B cell (primary cell): ENCODE results near the gene TARS1. TPM values are rescaled to one million over a fixed set of nuclear protein-coding genes. Genes with fewer than 3 reads are reported as not detected.

ENCODE experiments used
- ATAC-seq: fragments of 200-7000 bp; cut with Tn5 transposase; one replicate; pipeline ENCODE4 v1.10.0; 2021; ENCODE audit warnings: low read depth, mild to moderate bottlenecking, moderate number of reproducible peaks, moderate library complexity
- CTCF ChIA-PET: fragments of 350-600 bp; sonication (Branson Sonifier 250); formaldehyde crosslinking; loops from one replicate; lab custom pipeline; 2021; ENCODE audit warnings: antibody characterized with exemption, inconsistent platforms; lab: Charles Lee
- POLR2A ChIA-PET: fragments of 350-600 bp; sonication (Branson Sonifier 250); formaldehyde crosslinking; loops from one replicate; lab custom pipeline; 2021; ENCODE audit warnings: antibody characterized with exemption; lab: Charles Lee
- DNase-seq: peaks from one replicate; pipeline ENCODE4 v3.0.0; 2013
- H2AFZ ChIP-seq: 2 replicates; pipeline ENCODE4 v1.6.1; 2012; ENCODE audit warnings: mild to moderate bottlenecking, low read depth, low read length; ENCODE audit not compliant: insufficient read depth, poor library complexity, severe bottlenecking
- H3K27ac ChIP-seq, 2 donors: 1 replicate in 1 of 2; 2 replicates in 1 of 2; pipeline ENCODE4 v1.5.1; 2012 to 2013; ENCODE audit warnings: low read length in 2 of 2, mild to moderate bottlenecking in 2 of 2, moderate library complexity in 1 of 2
- H3K27me3 ChIP-seq, 4 experiments: fragments of 200-600 bp in 1 of 4; sonication (generic) in 1 of 4; replicated peaks in 1 of 4; 1 replicate in 2 of 4; 2 replicates in 2 of 4; pipeline versions ENCODE4 v1.6.1 to v1.7.0; 2013 to 2016; ENCODE audit warnings: low read length in 3 of 4, mild to moderate bottlenecking in 2 of 4, mixed read lengths in 1 of 4, moderate library complexity in 1 of 4; ENCODE audit not compliant: insufficient read depth in 4 of 4, control insufficient read depth in 3 of 4; ENCODE audit errors: control extremely low read depth in 1 of 4
- H3K36me3 ChIP-seq, 2 experiments: replicated peaks in 1 of 2; 1 replicate in 1 of 2; 2 replicates in 1 of 2; pipeline versions ENCODE4 v1.6.1 to v1.7.1; 2013; ENCODE audit warnings: low read length in 1 of 2; ENCODE audit not compliant: insufficient read depth in 2 of 2, control insufficient read depth in 1 of 2; ENCODE audit errors: control extremely low read depth in 1 of 2, extremely low read depth in 1 of 2
- H3K4me1 ChIP-seq, 2 donors: fragments of 200-600 bp in 1 of 2; sonication (generic) in 1 of 2; 1 replicate in 1 of 2; 2 replicates in 1 of 2; pipeline versions ENCODE4 v1.5.1 to v1.6.1; 2013 to 2017; ENCODE audit warnings: low read length in 2 of 2; ENCODE audit not compliant: control insufficient read depth in 2 of 2, insufficient read depth in 2 of 2
- H3K4me2 ChIP-seq: replicated peaks from 2 replicates; pipeline ENCODE3; 2012; ENCODE audit warnings: mild to moderate bottlenecking, low read depth, low read length; ENCODE audit not compliant: poor library complexity, severe bottlenecking
- H3K4me3 ChIP-seq, 5 experiments: fragments of 200-600 bp in 1 of 5; sonication (generic) in 1 of 5; 1 replicate in 3 of 5; 2 replicates in 2 of 5; pipeline versions ENCODE4 v1.5.1 to v1.7.0; 2011 to 2016; ENCODE audit warnings: low read length in 4 of 5, mild to moderate bottlenecking in 4 of 5, low read depth in 2 of 5, control low read depth in 1 of 5, moderate library complexity in 1 of 5; ENCODE audit not compliant: insufficient read depth in 1 of 5; ENCODE audit errors: control extremely low read depth in 1 of 5, extremely low read depth in 1 of 5
- H3K79me2 ChIP-seq: fragments of 200-600 bp; sonication (generic); one replicate; pipeline ENCODE4 v1.6.0; 2016; ENCODE audit warnings: low read length; ENCODE audit not compliant: control insufficient read depth, insufficient read depth
- H3K9ac ChIP-seq: fragments of 200-600 bp; sonication (generic); 2 replicates; pipeline ENCODE4 v1.6.1; 2017; ENCODE audit warnings: mild to moderate bottlenecking, low read length, moderate library complexity
- H3K9me3 ChIP-seq, 3 donors: one replicate each; pipeline versions ENCODE4 v1.6.1 to v1.7.1; 2013; ENCODE audit warnings: low read length in 2 of 3; ENCODE audit not compliant: control insufficient read depth in 2 of 3, insufficient read depth in 1 of 3; ENCODE audit errors: control extremely low read depth in 1 of 3
- H4K20me1 ChIP-seq: 2 replicates; pipeline ENCODE4 v1.6.0; 2012; ENCODE audit warnings: mild to moderate bottlenecking, low read length; ENCODE audit not compliant: insufficient read depth, control insufficient read depth, poor library complexity, severe bottlenecking
- H3K27ac Mint-ChIP-seq: one replicate; pipeline ENCODE4 v1.8.0; 2021; ENCODE audit warnings: mixed read lengths
- H3K27me3 Mint-ChIP-seq: one replicate; pipeline ENCODE4 v1.8.0; 2021; ENCODE audit warnings: mixed read lengths
- H3K4me1 Mint-ChIP-seq: one replicate; pipeline ENCODE4 v1.8.0; 2021; ENCODE audit warnings: mixed read lengths
- H3K4me3 Mint-ChIP-seq: one replicate; pipeline ENCODE4 v1.8.0; 2021; ENCODE audit warnings: mixed read lengths
- H3K9me3 Mint-ChIP-seq: one replicate; pipeline ENCODE4 v1.8.0; 2022; ENCODE audit warnings: mixed read lengths; ENCODE audit not compliant: insufficient read depth
- CTCF ChIP-seq: fragments of 200-600 bp; IDR thresholded peaks from one replicate; pipeline ENCODE4 v1.8.0; 2022; ENCODE audit warnings: antibody characterized with exemption, mild to moderate bottlenecking
- EZH2 ChIP-seq: IDR thresholded peaks from 2 replicates; pipeline ENCODE4 v1.6.1; 2012; ENCODE audit warnings: borderline replicate concordance, low read depth, mild to moderate bottlenecking, moderate library complexity, low read length; ENCODE audit not compliant: insufficient read depth, poor library complexity, severe bottlenecking
- WGBS: methylation state at CpG from one replicate; pipeline ENCODE4 v1.1.5; 2013; ENCODE audit warnings: missing lambda C conversion rate; ENCODE audit not compliant: insufficient coverage; 5-methylcytosine and 5-hydroxymethylcytosine counted together
- intact Hi-C: fragments of 100-400 bp; cut with micrococcal nuclease; formaldehyde crosslinking; loops from one replicate; pipeline ENCODE4 v1.10.0; 2022
- polyA plus RNA-seq: library from polyadenylated mRNA; depleted of rRNA; stranded (reverse); fragments of >200 nt; gene quantifications from 2 replicates; pipeline ENCODE4 v1.2.3, GENCODE V29; 2012
- total RNA-seq, 2 donors: library from RNA; stranded (reverse); fragments of 120-200 nt in 1 of 2; gene quantifications; 1 replicate in 1 of 2; 2 replicates in 1 of 2; pipeline versions ENCODE4 v1.2.3 to v1.2.4, GENCODE V29; 2013 to 2022

The TARS1 gene
- total and polyA plus RNA-seq, 2 donors (not counting 1 experiment from before 2014, with no cell fraction given), result 11.0 to 66.0 TPM

GRCh38 chr5:33439905-33440481, 772 bp upstream of the TARS1 start:
- peak overlapping the region; percentile 81 to 96 (median 88) for H3K4me3 ChIP-seq
- peak overlapping the region; percentile 89 for H2AFZ ChIP-seq
- peaks cover 20% of the 10 kb centered on the region in 2 donors for H3K4me1 ChIP-seq
- Mint-ChIP-seq H3K27me3 (no peaks in the 10 kb centered on the region), H3K9me3 (no peaks in the 10 kb centered on the region), H3K27ac (no peak overlapping the region), H3K4me1 (peaks cover 18% of the 10 kb centered on the region), H3K4me3 (no peak overlapping the region)
- peak overlapping the region; percentile 82 for H3K9ac ChIP-seq
- no peak for DNase-seq
- H3K27me3 ChIP-seq, result no peaks in the 10 kb centered on the region
- H3K4me2 ChIP-seq, result peak overlapping the region; percentile 82
- CTCF ChIA-PET, result interaction anchor here (1.2 to 7.4 kb wide), 3 partner anchors 495 to 1405 kb away, joined by 3 to 97 read pairs (median 4); partner anchors contain the start of gene RXFP3
- ATAC-seq, result no peak
- H3K36me3 ChIP-seq, result no peaks in the 10 kb centered on the region
- peaks cover 40% of the 10 kb centered on the region for H3K79me2 ChIP-seq
- TF ChIP-seq EZH2, result no peak
- no peaks in the 10 kb centered on the region for H3K9me3 ChIP-seq
- H3K27ac ChIP-seq, result peak overlapping the region; percentile 72 to 88
- intact Hi-C loops, result loop anchor here (2.0 to 10.0 kb wide), 4 partner anchors 569 to 1908 kb away; partner anchors contain the start of genes AMACR, C5orf22, DNAJC21 and DROSHA
- WGBS, result 10% methylated on average over 13 of the region's 18 CpGs
- POLR2A ChIA-PET, result no interaction called here
- no peaks in the 10 kb centered on the region for H4K20me1 ChIP-seq

- POLR2A ChIA-PET, result no interaction called here
- intact Hi-C loops, result loop anchor here (1.0 to 5.0 kb wide), 4 partner anchors 493 to 1909 kb away; partner anchors contain the start of genes AMACR, C5orf22, DNAJC21 and DROSHA
- H3K79me2 ChIP-seq, result peaks cover 42% of the 10 kb centered on the region
- no peaks in the 10 kb centered on the region for H3K27me3 Mint-ChIP-seq
- H3K27me3 ChIP-seq, result no peaks in the 10 kb centered on the region
- TF ChIP-seq EZH2 (no peak), CTCF (no peak)
- peak; percentile 50 for DNase-seq
- no peaks in the 10 kb centered on the region for H3K9me3 Mint-ChIP-seq
- H3K4me1 ChIP-seq, result peaks cover 17 to 20% of the 10 kb centered on the region in 2 donors
- peaks cover 17% of the 10 kb centered on the region for H3K4me1 Mint-ChIP-seq
- H3K4me2 ChIP-seq, result peak overlapping the region; percentile 82
- H3K4me3 ChIP-seq, result peak overlapping the region; percentile 81 to 96 (median 88)
- H3K27ac Mint-ChIP-seq, result no peak overlapping the region
- no peak overlapping the region for H3K4me3 Mint-ChIP-seq
- WGBS, result 3% methylated on average over 10 of the region's 22 CpGs
- peak overlapping the region; percentile 72 to 88 for H3K27ac ChIP-seq
- CTCF ChIA-PET, result interaction anchor here (1.2 kb wide), 1 partner anchor 494 kb away, joined by 4 read pairs; no protein-coding TSS in a partner anchor
- H3K9ac ChIP-seq, result peak overlapping the region; percentile 82
- no peak for ATAC-seq
- no peaks in the 10 kb centered on the region for H4K20me1 ChIP-seq
- H3K36me3 ChIP-seq, result peaks cover 4 to 12% of the 10 kb centered on the region in 2 experiments
- no peaks in the 10 kb centered on the region for H3K9me3 ChIP-seq
- H2AFZ ChIP-seq, result peak overlapping the region; percentile 89
Observed at GRCh38 chr5:33441241-33442177, 744 bp downstream of the TARS1 start.
